ENCODE data around the gene KAZALD1.

KAZALD1 gene

DNA sequence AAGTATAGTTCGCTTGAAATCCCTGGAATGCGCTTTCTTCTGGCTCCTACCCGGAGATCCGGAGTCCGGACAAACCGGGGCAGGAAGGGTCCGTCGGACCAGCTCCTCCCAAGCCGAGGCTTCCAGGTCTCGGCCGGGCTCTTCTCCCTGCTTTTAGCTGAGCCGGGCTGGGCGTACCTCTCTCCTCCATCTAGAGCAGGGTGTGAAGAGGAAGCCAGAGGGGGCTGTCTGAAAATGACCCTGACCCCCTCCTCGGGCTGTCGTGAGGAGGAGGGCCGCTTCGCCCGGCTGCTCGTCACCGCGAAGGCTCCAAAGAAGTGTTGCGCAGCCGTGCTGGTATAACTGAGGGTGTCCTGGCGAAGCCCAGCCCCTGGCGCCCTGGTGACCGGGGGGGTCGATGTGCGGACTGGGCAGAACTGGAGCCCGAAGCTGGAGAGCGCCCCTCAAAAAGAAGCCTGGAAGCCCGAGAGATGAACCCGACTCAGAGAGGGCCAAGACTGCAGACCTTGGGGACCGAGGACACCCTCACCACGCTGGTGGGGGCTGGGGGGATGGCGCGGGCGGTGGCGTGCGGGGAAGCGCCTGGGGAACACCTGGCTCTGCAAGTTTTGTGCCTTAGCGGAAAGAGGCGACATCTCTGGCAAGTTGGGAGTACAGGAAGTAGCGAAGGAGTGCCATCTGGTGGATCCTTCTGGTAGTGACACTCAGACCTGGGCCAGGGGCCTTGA lies 5.7 kb downstream of the KAZALD1 start:
- peak; percentile 72 for DNase-seq (ENCODE audit: low spot score)

DNA sequence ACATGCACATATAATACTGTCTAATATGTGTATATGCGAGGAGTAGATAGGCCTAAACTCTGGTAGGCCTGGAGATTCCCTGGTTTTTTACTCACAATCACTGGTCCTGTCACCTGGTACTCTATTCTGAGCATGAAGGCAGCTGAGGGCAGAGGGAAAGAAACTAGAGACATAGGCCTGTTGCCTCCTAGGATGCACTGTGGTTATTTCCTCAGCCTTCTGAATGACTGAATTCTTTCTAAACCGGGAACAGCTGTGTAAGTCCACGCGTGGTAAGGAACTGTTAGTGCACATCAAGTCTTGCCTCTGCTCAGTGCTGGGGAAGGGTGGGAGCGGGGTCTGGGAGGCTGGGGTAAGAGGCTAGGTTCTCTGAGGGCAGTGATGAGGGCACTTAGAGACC lies 7.7 kb downstream of the KAZALD1 start:
- DNase-seq (ENCODE audit: low spot score), result no peak

DNA sequence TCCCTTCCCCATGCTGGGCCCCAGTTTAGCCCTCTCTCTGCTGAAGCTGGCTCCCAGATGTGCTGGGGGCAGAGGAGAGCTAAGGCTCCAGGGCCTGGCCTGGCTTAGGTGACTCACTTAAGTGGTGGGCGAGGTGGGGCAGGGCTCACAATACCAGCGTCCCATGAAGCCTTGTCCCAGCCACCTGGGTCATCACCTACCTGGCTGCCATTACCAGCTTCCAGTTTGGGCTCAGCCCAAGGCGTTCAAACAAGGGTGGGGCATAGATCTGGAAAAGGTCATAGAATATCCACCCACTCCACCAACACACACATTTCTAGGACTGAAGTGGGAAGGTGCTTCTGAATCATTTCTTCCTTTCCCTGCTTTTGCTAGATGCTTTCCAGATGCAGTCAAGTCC lies 8.3 kb downstream of the KAZALD1 start:
- no peak for DNase-seq (ENCODE audit: low spot score)

DNA sequence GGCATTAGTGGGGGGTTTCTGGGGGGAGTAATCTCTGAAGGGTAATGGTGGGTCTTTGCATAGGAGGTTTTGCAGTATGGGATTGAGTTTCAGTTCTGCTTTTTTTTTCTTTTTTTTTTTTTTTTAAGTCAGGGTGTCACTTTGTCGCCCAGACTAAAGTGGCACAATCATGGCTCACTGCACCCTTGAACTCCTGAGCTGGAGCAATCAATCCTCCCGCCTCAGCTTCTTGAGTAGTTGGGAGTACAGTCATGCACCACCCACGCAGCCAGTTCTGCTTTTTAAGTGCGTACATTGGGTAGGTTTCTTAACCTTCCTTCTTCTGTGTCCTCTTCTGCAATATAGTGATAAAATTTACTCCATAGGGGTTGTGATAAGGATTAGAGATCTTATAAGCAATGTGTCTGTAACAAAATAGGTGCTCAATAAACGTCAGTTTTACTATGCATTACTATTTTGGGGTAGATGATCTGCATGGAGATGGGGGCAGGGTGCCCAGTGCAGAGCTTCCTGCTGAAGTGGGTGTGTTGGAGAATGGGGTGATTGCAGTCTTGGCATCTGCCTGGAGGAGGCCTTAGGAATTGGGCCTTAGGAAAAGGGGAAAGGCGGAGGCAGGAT lies 9.6 kb downstream of the KAZALD1 start:
- no peak for DNase-seq (ENCODE audit: low spot score)

DNA sequence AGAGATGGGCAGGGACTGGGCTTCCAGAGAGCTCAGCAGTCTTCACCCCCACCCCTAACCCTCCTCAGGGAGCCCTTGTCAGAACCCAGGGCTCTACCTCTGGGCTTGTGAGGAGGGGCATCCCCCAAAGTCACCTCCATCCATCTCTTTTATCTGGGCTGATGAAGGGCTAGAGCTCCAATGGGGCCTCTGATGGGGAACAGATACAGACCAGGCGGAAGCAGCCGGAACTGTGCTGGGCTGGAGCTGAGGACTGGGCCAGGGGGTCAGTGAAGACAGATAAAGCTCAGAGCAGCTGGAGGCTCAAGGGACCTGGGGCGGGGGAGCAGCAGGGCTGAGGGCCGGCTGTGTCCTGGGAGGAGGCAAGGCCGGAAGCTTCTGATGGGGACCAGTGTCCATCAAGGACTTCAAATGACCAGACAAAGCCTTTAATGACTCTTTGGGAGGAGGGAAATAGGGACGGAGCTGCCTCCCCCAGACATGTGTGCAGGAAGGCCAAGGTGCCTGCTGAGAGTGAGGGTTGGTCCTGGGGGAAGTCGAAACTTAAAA lies 10.2 kb downstream of the KAZALD1 start:
- DNase-seq (ENCODE audit: low spot score), result no peak

DNA sequence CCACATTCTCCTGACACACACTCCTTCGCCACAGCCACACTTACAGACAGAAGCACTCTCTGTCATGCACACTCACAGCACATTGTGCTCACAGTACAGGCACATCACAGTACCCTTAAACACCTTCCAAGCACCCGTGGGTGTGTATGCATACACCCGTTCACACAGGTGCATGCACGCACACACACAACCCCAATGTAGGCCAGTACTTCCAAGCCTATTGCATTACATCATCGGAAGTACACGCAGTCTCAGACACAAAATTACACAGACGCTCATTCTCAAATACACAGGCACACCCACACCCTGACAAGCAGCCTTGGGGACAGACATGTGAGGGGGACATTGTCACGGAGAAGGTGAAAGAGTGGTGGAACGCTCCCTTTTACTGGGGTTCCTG lies 11.1 kb downstream of the KAZALD1 start:
- no peak for DNase-seq (ENCODE audit: low spot score)

DNA sequence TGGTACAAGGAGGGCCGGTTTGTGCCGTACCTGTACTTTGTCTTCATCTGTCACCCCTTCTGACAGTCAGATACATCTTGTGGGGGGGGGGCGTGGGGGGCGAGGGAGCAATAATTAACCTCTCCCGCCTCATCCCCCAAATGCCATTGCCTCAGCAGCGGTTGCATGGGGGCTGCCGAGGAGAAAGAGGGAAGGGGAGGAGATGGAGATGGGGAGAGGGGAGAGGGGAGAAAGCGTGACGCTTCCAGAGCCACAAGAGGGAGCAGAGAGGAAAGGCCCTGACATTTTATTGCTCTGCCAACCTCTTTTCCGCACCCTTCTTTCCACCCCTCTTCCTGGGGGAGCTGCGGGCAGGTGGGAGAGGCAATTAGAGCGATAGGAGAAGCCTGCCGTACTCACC lies 11.8 kb downstream of the KAZALD1 start:
- DNase-seq (ENCODE audit: low spot score), result no peak

DNA sequence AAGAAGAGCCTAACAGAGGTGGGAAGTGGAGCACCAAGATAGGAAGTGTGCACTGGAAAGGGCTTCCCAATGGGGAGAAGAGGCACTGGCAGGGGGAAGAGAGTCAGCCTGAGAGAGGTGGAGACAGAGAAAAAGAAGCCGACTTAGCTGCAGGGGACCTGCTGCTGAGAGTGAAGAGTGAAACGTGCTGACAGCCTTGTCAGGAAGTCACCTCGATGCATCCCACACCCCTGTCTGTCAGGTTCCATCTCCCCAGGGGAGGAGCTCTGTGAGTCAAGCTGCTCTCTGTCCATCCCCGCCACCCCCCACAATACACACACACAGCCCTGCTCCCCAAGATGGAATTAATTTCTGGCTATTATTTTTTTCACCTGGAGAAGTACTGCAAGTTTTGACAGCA lies 14.0 kb downstream of the KAZALD1 start:
- no peak for DNase-seq (ENCODE audit: low spot score)

DNA sequence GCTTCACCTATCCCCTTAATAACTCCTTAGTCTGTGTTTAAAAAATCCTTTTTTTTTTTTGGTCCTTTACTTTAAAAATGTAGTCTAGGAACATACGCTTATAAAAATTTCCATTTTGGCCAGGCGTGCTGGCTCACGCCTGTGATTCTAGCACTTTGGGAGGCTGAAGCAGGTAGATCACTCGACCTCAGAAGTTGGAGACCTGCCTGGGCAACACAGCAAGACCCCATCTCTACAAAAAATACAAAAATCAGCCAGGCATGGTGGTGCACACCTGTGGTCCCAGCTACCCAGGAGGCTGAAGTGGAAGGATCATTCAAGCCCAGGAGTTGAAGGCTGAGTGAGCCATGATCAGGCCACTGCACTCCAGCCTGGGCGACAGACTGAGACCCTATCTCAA lies 14.8 kb downstream of the KAZALD1 start:
- no peak for DNase-seq (ENCODE audit: low spot score)

DNA sequence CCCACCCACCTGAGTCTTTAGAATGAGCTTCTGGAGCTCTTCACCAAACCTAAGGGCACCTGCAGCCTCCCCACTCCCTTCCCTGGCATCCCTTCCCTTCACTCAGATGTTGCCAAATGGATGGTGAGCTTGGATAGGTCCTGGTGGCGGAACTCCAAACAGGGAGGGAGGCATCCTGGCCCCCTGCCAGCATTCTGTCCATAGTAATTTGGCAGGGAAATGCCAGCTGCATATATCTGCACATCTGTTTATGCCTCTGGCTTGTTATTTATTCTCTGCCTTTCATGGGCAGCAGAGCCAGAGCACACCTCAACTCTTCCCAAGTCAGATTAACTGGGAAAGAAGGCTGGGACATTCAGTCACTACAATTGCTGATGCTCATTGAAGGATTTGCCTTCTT lies 18.1 kb downstream of the KAZALD1 start:
- no peak for DNase-seq (ENCODE audit: low spot score)

DNA sequence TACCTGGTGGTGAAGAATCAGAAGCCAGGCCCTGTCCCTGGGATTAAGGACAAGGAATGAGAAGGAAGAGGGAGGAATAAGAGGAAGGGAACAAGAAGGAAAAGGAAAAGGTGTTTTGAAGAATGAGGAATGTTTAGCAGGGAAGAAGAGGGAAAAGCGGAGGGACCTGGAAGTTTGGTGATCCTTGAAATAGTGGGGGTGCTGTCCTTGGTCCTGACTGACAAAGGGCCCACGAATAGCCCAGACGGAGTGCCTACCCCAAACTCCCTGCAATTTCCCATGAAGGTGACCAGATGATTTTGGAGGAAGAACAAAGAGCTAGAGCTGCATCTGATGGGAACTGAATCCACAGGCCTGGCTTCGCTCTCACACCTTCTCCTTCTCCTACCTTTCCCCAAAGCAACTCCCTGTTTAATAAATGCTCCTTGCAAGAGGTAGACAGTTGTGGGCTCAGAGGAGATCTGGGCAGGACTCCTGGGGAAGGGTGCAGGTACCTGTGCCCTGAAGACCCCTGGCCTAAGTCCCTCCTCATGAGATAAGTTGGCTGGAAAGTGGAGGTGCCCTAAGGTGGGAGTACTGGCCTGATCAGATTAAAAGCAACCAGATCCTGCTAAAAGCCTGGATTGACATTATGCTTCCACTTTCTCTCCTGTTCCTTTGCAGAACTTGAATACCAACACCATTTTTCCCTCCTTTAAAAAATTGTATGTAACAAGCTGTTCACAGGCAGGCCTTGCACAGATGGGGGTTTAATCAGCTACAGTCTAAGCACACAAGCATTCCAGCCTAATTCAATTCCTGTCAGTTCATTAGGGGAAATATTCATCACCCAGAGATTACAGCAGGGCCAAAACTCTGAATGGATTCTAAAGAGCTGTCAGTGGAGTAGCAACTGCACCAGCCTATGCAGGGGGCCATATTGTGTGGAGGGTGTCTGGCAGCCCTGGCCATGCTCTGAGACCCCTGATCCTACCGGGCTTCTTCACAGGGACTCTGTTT lies 19.4 kb downstream of the KAZALD1 start:
- no peak for DNase-seq (ENCODE audit: low spot score)

DNA sequence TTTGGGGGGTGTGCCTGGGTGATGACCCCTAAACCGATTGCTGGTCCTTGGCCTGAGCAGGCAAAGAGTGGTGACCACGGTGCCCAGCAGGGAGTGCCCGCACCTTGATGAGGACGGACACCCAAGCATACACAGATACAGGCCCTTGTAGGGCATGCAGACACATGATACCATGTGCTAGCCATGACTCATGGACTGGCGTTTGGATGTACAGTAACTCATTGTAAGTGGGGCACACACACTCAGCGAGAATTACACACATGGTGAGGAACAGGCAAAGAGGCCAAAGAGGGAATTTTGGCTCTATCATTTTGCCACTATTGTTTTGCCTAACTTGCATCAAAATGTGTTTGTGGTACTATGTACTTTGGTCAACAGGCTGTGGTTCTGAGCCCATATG lies 24.1 kb downstream of the KAZALD1 start:
- no peak for DNase-seq (ENCODE audit: low spot score)

DNA sequence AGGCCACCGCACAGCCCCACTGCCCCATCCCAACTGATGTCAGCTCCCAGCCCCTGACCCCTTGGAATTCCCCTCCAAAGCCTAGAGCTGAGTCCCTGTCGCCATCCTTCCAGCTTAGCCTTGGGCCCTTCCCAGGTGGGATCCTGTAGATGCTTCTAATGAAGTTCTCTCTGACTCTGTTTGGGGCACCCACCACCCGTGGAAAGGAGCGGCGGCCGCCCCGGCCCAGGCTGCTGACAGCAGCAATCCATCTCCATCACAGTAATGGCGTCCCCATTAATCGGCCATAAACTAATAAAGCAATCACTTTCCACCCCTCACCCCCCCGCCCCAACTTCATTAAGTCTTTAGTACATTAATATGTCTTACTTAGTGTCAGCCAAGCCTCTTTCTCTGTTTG lies 25.6 kb downstream of the KAZALD1 start:
- DNase-seq (ENCODE audit: low spot score), result no peak

DNA sequence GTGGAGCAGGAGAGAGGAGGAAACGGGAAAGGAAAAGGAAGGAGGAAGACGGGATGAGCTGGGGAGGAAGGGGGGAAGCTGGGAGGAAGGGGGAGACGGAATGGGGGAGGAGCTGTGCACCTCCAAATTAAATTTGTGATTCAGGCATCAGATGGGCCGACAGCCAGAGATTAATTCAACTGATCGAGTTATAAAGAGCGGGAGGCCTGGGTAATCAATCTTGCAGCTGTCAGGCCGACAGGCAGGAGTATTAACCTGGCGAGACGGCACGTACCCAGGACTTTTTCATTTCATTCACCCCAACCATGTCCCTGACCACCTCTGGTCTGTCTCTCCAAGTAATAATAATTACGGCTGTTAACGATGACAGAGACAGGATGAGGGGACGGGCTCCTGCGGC lies 26.2 kb downstream of the KAZALD1 start:
- DNase-seq (ENCODE audit: low spot score), result no peak

DNA sequence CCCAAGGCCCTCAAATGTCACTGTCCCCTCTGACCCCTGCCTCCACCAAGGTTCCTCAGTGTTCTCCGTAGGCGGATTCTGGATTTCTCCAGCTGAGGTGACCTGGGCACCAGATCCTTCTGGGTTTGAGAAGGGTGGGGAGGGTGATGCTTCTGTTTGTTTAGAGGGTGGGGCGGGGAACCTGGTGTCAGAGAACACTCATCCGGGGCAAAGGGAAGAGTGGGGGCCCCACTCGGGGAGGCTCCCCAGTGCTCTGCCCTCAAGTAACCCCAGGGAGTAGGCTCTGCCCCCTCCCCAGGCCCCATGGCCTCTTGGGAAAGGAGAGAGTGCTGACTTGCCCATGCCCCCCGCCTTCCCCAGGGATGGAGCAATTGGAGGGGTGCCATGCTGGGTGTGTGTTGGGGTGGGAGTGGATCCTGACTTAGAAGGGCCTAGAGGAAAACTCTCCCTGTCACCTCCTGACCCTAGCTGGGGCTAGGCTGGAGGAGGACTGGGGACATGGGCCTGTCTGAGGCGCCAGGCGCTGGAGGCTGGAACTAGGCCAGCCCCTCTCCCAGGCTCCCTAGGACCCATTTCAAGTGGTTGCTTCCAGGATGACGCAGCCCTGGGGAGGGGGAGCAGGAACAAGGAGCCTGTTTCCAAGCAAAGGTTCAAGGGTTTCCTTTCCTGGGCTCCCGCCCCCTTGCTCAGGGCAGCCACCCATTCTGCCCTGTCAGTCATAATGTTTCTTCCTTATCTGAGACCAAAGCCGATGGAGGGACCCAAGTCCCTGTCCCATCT lies 27.9 kb downstream of the KAZALD1 start:
- no peak for DNase-seq (ENCODE audit: low spot score)

DNA sequence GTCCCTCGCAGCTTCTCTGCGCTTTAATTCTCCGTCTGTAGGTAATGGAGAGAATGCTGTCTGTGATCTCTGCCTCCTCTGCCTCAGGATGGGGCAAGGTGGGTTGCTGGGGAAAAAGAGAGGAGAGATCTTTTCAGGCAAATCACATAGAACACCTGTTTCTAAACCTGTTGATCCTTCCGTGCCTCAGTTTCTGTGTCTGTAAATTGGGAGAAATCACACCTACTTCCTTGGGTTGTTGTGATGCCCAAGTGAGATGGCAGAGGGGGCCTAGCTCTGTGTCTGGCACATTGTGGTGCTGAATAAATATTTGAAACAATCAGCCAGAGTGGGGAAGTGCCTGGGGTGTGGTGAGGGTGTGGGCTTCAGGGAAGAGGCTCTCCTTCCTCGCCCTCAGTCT lies 28.8 kb downstream of the KAZALD1 start:
- DNase-seq (ENCODE audit: low spot score), result no peak

DNA sequence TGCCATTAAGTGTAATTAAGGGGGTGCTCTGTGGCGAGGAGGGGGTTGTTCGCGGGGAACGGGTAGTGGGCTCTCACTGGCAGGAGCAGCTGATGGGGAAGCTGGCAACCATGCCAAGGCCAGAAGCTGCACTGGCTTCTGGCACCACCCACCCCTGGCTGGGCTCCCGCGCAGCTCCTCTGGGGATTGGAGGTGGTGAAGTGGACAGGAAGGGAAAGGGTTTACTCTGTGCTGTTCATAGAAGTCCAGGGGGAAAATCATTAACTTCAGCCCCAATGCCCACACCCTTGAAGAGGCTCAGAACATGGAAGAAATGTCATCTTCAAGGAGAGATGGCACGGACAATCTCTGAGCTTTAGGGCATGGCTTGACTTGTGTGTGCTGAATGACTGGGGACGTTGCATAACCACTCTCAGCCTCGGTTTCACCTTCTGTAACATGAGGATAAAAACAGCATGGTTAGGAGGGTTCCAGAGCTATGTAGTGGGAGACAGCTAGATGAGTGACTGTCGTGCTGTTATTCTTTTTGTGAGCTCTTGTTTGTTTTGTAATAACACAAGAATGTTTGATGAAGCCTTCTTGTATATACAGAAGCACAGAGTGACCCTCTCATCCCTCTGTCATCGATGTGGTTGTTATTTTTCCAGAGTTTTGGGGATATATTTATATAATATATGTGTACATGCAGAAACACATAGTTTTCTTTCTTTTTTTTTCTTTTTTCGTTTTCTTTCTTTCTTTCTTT lies 29.9 kb downstream of the KAZALD1 start:
- DNase-seq (ENCODE audit: low spot score), result no peak

DNA sequence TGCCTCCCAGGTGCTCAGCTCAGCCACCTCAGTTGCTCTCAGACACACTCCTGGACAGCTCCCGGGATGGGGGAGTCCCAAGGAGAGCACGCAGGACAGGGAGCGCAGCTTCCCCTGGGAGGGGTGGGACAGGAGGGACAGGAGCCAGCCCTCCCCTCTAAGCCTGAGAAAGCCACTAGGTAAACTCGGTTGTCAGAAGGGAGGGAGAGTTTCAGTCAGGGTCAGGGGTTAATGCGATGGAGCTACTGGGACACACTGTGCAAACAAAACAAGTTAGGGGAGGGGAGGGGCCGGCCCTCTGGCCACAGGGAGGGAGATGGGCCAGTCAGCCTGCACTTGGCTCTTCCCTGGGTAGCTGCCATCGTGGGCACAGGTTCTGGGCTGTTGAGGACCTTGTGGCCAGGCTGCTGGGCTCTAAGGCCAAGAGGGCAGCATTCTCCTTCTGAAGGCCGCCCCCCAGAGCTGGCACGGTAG lies 31.1 kb downstream of the KAZALD1 start:
- no peak for DNase-seq (ENCODE audit: low spot score)

DNA sequence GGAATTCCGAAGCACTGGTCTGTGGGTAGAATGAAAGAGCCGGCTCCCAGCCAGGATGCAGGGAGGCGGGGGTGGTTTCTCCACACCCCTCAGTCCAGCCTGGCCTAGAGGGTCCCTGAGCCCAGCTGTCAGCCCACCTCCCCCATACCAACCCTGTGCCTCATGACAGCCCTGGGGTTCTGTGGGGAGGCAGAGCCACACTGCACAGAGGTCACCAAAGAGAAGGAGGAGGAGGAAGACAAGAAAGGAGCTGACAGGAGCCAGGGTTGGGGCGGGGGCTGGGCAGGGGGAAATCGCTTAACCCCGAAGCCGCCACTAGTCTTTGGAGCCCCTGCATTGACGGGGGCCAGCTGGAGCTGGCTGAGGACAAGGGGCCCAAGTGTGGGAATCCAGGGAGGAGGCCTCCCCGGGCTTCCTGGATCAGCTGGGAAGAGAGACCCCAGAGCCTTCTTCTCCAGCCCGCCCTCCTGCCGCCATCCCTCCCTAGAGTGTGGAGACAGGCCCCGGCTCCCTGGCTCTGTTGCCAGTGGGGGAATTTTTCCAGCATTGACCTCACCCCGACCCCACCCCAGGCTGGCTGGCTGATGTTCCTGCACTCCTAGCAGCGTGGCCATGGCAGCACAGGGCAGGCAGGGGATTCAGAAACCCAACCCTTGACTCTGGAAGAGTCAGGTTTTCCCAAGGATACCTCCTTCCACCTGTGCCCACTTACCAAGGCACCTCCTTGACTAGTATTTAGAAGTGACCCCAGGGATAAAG lies 32.5 kb downstream of the KAZALD1 start:
- DNase-seq (ENCODE audit: low spot score), result no peak

DNA sequence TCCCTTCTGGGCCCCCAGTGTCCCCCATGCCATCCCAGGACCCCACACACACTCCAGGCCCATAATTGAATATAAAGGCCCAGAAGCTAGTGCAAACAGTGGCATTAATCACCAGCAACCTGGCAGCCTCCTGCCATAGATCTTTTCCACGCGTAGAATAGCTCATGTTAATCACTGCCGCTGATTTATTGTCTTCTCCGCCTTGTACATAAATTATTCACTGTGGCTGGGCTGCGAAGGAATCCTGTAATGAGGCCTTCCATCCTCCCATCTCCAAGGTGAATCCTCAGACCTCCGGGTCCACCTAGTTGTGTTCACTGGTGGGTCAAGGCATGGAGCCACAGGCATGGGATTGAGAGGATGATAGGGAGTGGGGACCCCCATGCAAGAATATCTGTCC lies 33.2 kb downstream of the KAZALD1 start:
- no peak for DNase-seq (ENCODE audit: low spot score)

Data from D341Med (cell line).